ENCODE results near the gene COL9A3.
"Not testable (repeated sequence)": the region's sequence is repeated elsewhere in the genome, so short reads cannot be mapped to it uniquely, and the experiment has no call there.

Gene COL9A3

DNA sequence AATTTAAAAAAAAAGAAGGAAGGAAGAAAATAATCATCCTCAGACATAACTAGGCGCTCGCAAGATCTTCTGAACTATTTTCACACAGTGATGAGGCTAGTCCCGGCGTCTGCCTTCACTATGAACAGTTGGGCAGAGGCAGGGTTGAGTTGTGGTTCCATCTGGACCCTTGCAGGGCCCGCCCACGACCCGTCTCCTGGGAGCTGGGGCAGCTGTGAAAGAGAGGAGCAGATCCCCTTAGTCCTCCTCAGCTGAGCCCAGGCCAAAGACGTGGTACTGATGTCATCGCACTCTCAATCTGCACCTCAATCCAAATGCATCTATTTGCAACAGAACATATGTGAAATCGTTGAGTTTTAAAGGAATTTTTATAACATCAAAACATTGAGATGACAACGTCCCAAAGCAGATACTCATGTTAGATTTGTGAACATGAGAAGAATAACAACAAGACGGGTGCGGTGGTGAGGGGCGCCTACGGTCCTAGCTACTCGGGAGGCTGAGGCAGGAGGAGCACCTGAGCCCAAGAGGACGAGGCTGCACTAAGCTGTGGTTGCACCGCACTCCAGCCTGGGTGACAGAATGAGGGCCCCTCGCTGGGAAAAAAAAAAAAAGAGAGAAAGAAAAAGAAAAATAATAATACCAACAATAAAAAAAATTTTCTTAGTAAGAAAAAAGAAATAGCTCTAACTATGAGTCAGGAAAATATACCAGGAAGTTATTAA is 29.5 kb downstream of the COL9A3 start:
- Histone ChIP-seq H4K20me1 (ENCODE audit: insufficient read depth, low read length) (peaks cover 49% of the 10 kb centered on the region), H3K9me3 (ENCODE audit: insufficient read depth, low read length) (no peaks in the 10 kb centered on the region), H3K4me3 (ENCODE audit: low read length) (no peak overlapping the region), H3K4me2 (ENCODE audit: low read length) (no peak overlapping the region), H3K79me2 (ENCODE audit: low read length) (peaks cover 52% of the 10 kb centered on the region), H3K9ac (ENCODE audit: low read length) (no peak overlapping the region), H3K27me3 (ENCODE audit: low read depth, low read length) (no peaks in the 10 kb centered on the region), H3K36me3 (replicated peaks; ENCODE audit: low read depth, low read length) (peaks cover 62% of the 10 kb centered on the region), H2AFZ (ENCODE audit: low read depth, low read length) (no peak overlapping the region), H3K4me1 (ENCODE audit: low read length) (peaks cover 9% of the 10 kb centered on the region), H3K27ac (ENCODE audit: low read length) (no peak overlapping the region)
- TF ChIP-seq EZH2phosphoT487 (IDR thresholded peaks at IDR 0.05; ENCODE audit: low read depth): no peak
- TF ChIP-seq, protein P1, sequence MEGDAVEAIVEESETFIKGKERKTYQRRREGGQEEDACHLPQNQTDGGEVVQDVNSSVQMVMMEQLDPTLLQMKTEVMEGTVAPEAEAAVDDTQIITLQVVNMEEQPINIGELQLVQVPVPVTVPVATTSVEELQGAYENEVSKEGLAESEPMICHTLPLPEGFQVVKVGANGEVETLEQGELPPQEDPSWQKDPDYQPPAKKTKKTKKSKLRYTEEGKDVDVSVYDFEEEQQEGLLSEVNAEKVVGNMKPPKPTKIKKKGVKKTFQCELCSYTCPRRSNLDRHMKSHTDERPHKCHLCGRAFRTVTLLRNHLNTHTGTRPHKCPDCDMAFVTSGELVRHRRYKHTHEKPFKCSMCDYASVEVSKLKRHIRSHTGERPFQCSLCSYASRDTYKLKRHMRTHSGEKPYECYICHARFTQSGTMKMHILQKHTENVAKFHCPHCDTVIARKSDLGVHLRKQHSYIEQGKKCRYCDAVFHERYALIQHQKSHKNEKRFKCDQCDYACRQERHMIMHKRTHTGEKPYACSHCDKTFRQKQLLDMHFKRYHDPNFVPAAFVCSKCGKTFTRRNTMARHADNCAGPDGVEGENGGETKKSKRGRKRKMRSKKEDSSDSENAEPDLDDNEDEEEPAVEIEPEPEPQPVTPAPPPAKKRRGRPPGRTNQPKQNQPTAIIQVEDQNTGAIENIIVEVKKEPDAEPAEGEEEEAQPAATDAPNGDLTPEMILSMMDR (IDR thresholded peaks at IDR 0.05; ENCODE audit: low read depth, low read length): no peak

GRCh38 chr20:62848917-62849316 is 32.1 kb downstream of the COL9A3 start:
- H3K36me3 ChIP-seq (replicated peaks; ENCODE audit: low read depth, low read length): peaks cover 78% of the 10 kb centered on the region
- H3K27me3 ChIP-seq (ENCODE audit: low read depth, low read length); H3K9me3 ChIP-seq (ENCODE audit: insufficient read depth, low read length); H3K9ac ChIP-seq (ENCODE audit: low read length); H3K4me3 ChIP-seq (ENCODE audit: low read length); H3K4me2 ChIP-seq (ENCODE audit: low read length); H2AFZ ChIP-seq (ENCODE audit: low read depth, low read length): not testable (repeated sequence)
- peaks cover 74% of the 10 kb centered on the region for H4K20me1 ChIP-seq (ENCODE audit: insufficient read depth, low read length)
- H3K4me1 ChIP-seq (ENCODE audit: low read length): peaks cover 12% of the 10 kb centered on the region
- H3K27ac ChIP-seq (ENCODE audit: low read length): peak overlapping the region; percentile 21; the same call in 1 of the 2 replicates
- H3K79me2 ChIP-seq (ENCODE audit: low read length): peaks cover 78% of the 10 kb centered on the region

DNA sequence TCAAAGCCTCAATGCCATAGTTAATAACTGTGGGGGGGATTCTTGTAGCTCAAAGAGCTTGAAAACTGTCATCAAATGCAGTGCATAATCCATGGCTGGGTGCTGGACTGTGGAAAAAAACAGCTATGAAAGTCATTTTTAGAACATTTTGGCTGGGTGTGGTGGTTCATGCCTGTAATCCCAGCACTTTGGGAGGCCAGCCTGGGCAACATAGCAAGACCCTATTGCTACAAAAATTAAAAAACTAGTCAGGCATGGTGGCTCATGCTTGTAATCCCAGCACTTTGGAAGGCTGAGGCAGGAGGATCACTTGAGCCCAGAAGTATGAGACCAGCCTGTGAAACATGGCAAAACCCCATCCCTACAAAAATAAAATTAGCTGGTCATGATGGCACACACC is 32.6 kb downstream of the COL9A3 start:
- H3K9me3 ChIP-seq (ENCODE audit: insufficient read depth, low read length): no peaks in the 10 kb centered on the region
- H3K4me3 ChIP-seq (ENCODE audit: low read length): no peak overlapping the region
- H3K4me1 ChIP-seq (ENCODE audit: low read length): peaks cover 18% of the 10 kb centered on the region
- peaks cover 80% of the 10 kb centered on the region for H3K36me3 ChIP-seq (replicated peaks; ENCODE audit: low read depth, low read length)
- no peak overlapping the region for H3K9ac ChIP-seq (ENCODE audit: low read length)
- H3K27ac ChIP-seq (ENCODE audit: low read length): peak overlapping the region; percentile 21; the same call in 1 of the 2 replicates
- no peak overlapping the region for H2AFZ ChIP-seq (ENCODE audit: low read depth, low read length)
- no peaks in the 10 kb centered on the region for H3K27me3 ChIP-seq (ENCODE audit: low read depth, low read length)
- no peak overlapping the region for H3K4me2 ChIP-seq (ENCODE audit: low read length)
- H4K20me1 ChIP-seq (ENCODE audit: insufficient read depth, low read length): peaks cover 79% of the 10 kb centered on the region
- TF ChIP-seq EZH2phosphoT487 (IDR thresholded peaks at IDR 0.05; ENCODE audit: low read depth): no peak
- TF ChIP-seq, protein P1 (IDR thresholded peaks at IDR 0.05; ENCODE audit: low read depth, low read length): no peak
- H3K79me2 ChIP-seq (ENCODE audit: low read length): peaks cover 83% of the 10 kb centered on the region

DNA sequence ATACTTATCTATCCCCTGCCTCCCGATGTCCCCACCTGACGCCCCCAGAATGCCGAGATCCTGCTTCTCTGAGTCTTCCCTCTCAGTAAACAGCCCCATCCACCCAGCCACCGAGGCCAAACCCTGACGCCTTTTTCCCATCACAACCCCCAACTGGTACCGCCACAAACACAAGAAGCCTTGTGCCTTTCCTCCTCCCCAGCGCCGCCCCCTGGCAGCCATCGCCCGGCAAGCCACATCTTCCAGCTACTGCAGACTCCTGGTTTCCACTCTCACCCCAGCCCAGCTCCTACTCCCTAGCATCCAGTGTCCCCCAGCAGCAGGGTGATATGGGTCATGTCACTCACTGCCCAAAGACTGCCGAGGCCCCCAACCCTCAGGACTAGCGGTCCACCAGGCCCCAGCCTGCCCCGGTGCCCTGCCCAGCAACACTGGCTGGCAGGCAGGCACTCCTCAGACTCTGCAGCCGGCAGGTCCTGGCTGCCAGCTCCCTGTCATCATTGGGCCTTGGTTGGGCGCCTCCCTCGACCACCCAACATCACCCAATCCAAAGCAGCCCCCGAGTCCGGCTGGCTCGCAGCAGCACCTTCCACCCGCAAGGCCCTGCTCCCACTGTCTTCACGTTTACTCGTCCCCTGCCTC is 33.6 kb downstream of the COL9A3 start:
- TF ChIP-seq EZH2phosphoT487 (IDR thresholded peaks at IDR 0.05; ENCODE audit: low read depth): no peak
- TF ChIP-seq, protein P1 (IDR thresholded peaks at IDR 0.05; ENCODE audit: low read depth, low read length): no peak
- no peak overlapping the region for H3K9ac ChIP-seq (ENCODE audit: low read length)
- H3K4me1 ChIP-seq (ENCODE audit: low read length): peaks cover 28% of the 10 kb centered on the region
- peaks cover 82% of the 10 kb centered on the region for H3K36me3 ChIP-seq (replicated peaks; ENCODE audit: low read depth, low read length)
- H3K79me2 ChIP-seq (ENCODE audit: low read length): peaks cover 92% of the 10 kb centered on the region
- H4K20me1 ChIP-seq (ENCODE audit: insufficient read depth, low read length): peaks cover 83% of the 10 kb centered on the region
- H3K4me3 ChIP-seq (ENCODE audit: low read length): no peak overlapping the region
- no peak overlapping the region for H2AFZ ChIP-seq (ENCODE audit: low read depth, low read length)
- peak overlapping the region; percentile 17 for H3K27ac ChIP-seq (ENCODE audit: low read length)
- H3K9me3 ChIP-seq (ENCODE audit: insufficient read depth, low read length): no peaks in the 10 kb centered on the region
- H3K27me3 ChIP-seq (ENCODE audit: low read depth, low read length): no peaks in the 10 kb centered on the region
- no peak overlapping the region for H3K4me2 ChIP-seq (ENCODE audit: low read length)

Data from OCI-LY3 (cell line).